ENCODE measurements around the gene DOCK10. TPM values are rescaled to one million over a fixed set of nuclear protein-coding genes. Genes with fewer than 3 reads are reported as not detected.

Gene DOCK10
- total and polyA plus RNA-seq, 9 of the 15 experiments (the other 6 are each of a cell fraction or from before 2014, with no cell fraction given), result 0.01 to 0.87 (median 0.18) TPM

GRCh38 chr2:224983712-224984554 is 58.3 kb downstream of the DOCK10 start:
- no TSS peak for BruUV-seq (replicated peaks)
- no peak overlapping the region for H3K4me2 ChIP-seq (ENCODE audit: insufficient read depth, low read length)

GRCh38 chr2:224982910-224983711 is 59.2 kb downstream of the DOCK10 start:
- Histone ChIP-seq H4K20me1 (replicated peaks; ENCODE audit: control insufficient read depth, insufficient read depth, low read length) (no peaks in the 10 kb centered on the region), H3K36me3 (ENCODE audit: control insufficient read depth, insufficient read depth, low read length) (no peaks in the 10 kb centered on the region), H3K4me3 (no peak overlapping the region), H2AFZ (ENCODE audit: low read depth, low read length) (no peak overlapping the region), H3K4me2 (ENCODE audit: insufficient read depth, low read length) (no peak overlapping the region), H3K9me3 (replicated peaks; ENCODE audit: control insufficient read depth, insufficient read depth, low read depth, low read length) (no peaks in the 10 kb centered on the region), H3K27ac (ENCODE audit: extremely low read depth, low read depth, low read length) (no peak overlapping the region), H3K9ac (ENCODE audit: insufficient read depth in 1 of 2, low read depth in 2 of 2, low read length in 2 of 2) (no peak overlapping the region), H3K9me1 (ENCODE audit: control insufficient read depth, insufficient read depth, low read length) (no peaks in the 10 kb centered on the region), H3K4me1 (replicated peaks in 1 of 2; ENCODE audit: control insufficient read depth in 2 of 2, insufficient read depth in 2 of 2, low read length in 2 of 2) (no peaks in the 10 kb centered on the region), H3K79me2 (ENCODE audit: control insufficient read depth, insufficient read depth, low read length) (no peaks in the 10 kb centered on the region), H3K27me3 (ENCODE audit: control insufficient read depth in 2 of 2, insufficient read depth in 2 of 2, low read length in 2 of 2) (no peaks in the 10 kb centered on the region)
- no TSS peak for BruUV-seq (replicated peaks)
- ChIA-PET CTCF (ENCODE audit: low intra/inter-chr PET ratio) (interaction anchor here (0.7 kb wide), 1 partner anchor 229 kb away, joined by 3 read pairs; no protein-coding TSS in a partner anchor), POLR2A (no interaction called here)
- intact Hi-C loops (cut with micrococcal nuclease), result no loop called here
- in situ Hi-C loops (cut with MboI), result no loop called here
- 4% methylated on average over 14 of the region's 14 CpGs for WGBS (ENCODE audit: insufficient coverage, low coverage, missing lambda C conversion rate)
- ATAC-seq (no peak), FAIRE-seq (no peak), DNase-seq (ENCODE audit: extremely low read depth in 1 of 4, low spot score in 3 of 4) (no peak)
- TF ChIP-seq GTF2A2 (tag; IDR thresholded peaks at IDR 0.05) (no peak), HMBOX1 (IDR thresholded peaks at IDR 0.05) (no peak), RBM15 (IDR thresholded peaks at IDR 0.05; ENCODE audit: insufficient read depth, low read length) (no peak), CBX8 (IDR thresholded peaks at IDR 0.05; ENCODE audit: borderline replicate concordance, extremely low read depth, low read depth, low read length, poor library complexity, severe bottlenecking) (no peak), EHMT2 (IDR thresholded peaks at IDR 0.05) (no peak), KDM5B (IDR thresholded peaks at IDR 0.05; ENCODE audit: insufficient replicate concordance, low read depth, low read length) (no peak), ZC3H8 (IDR thresholded peaks at IDR 0.05) (no peak), ZNF561 (CRISPR knock-in tag; conservative IDR thresholded peaks at IDR 0.05) (no peak)

More at GRCh38 chr2:224983712-224984554, 58.3 kb downstream of the DOCK10 start:
- H3K4me1 ChIP-seq (replicated peaks in 1 of 2; ENCODE audit: control insufficient read depth in 2 of 2, insufficient read depth in 2 of 2, low read length in 2 of 2), result no peaks in the 10 kb centered on the region
- DNase-seq (ENCODE audit: extremely low read depth in 1 of 4, low spot score in 3 of 4), result no peak
- no peak overlapping the region for H3K4me3 ChIP-seq
- FAIRE-seq, result no peak
- H3K27me3 ChIP-seq (ENCODE audit: control insufficient read depth in 2 of 2, insufficient read depth in 2 of 2, low read length in 2 of 2), result no peaks in the 10 kb centered on the region
- H3K27ac ChIP-seq (ENCODE audit: extremely low read depth, low read depth, low read length), result no peak overlapping the region
- no peaks in the 10 kb centered on the region for H3K9me1 ChIP-seq (ENCODE audit: control insufficient read depth, insufficient read depth, low read length)
- H2AFZ ChIP-seq (ENCODE audit: low read depth, low read length), result no peak overlapping the region
- H3K79me2 ChIP-seq (ENCODE audit: control insufficient read depth, insufficient read depth, low read length), result no peaks in the 10 kb centered on the region
- no peak overlapping the region for H3K9ac ChIP-seq (ENCODE audit: insufficient read depth in 1 of 2, low read depth in 2 of 2, low read length in 2 of 2)
- 4% methylated on average over 10 of the region's 11 CpGs for WGBS (ENCODE audit: insufficient coverage, low coverage, missing lambda C conversion rate)
- H4K20me1 ChIP-seq (replicated peaks; ENCODE audit: control insufficient read depth, insufficient read depth, low read length), result no peaks in the 10 kb centered on the region
- POLR2A ChIA-PET, result no interaction called here
- CTCF ChIA-PET (ENCODE audit: low intra/inter-chr PET ratio), result interaction anchor here (0.7 kb wide), 1 partner anchor 230 kb away, joined by 3 read pairs; no protein-coding TSS in a partner anchor
- in situ Hi-C loops (cut with MboI), result no loop called here
- no peaks in the 10 kb centered on the region for H3K9me3 ChIP-seq (replicated peaks; ENCODE audit: control insufficient read depth, insufficient read depth, low read depth, low read length)
- no peak for ATAC-seq
- no peaks in the 10 kb centered on the region for H3K36me3 ChIP-seq (ENCODE audit: control insufficient read depth, insufficient read depth, low read length)
- intact Hi-C loops (cut with micrococcal nuclease), result no loop called here
- no peak for TF ChIP-seq ZNF384 (IDR thresholded peaks at IDR 0.05; ENCODE audit: low read depth, low read length)

Measured in K562 (cell line).